Measurements from ENCODE around the gene BABAM2.

GRCh38 chr2:28086611-28087010 lies 196.1 kb downstream of the BABAM2 start:
- TF ChIP-seq POLR2A (IDR thresholded peaks at IDR 0.05) (no peak), CTCF (IDR thresholded peaks at IDR 0.05) (no peak)

Measured in Peyer's patch (tissue), 4 donors.